Ovary (tissue), 9 donors: ENCODE measurements around the gene ANKRD2. TPM values are rescaled to one million over a fixed set of nuclear protein-coding genes. Genes with fewer than 3 reads are reported as not detected.

Experiments
- DNase-seq, 5 donors: peaks; one replicate each; pipeline ENCODE4 v3.0.0-alpha.2; 2019 to 2020
- H3K27ac ChIP-seq, 2 donors: fragments of 200-600 bp; one replicate each; pipeline versions ENCODE4 v1.5.1 to v1.8.0; 2019 to 2022
- H3K27me3 ChIP-seq: fragments of 200-600 bp; one replicate; pipeline ENCODE4 v1.8.0; 2022
- H3K36me3 ChIP-seq: fragments of 200-600 bp; sonication (generic); one replicate; pipeline ENCODE4 v1.5.1; 2019
- H3K4me1 ChIP-seq: one replicate; pipeline ENCODE4 v1.8.1; 2013; ENCODE audit warnings: mild to moderate bottlenecking, moderate library complexity; ENCODE audit not compliant: insufficient read depth
- H3K4me3 ChIP-seq: fragments of 200-600 bp; sonication (generic); one replicate; pipeline ENCODE4 v1.5.1; 2017
- H3K9me3 ChIP-seq, 2 donors: fragments of 200-600 bp in 1 of 2; sonication (generic) in 1 of 2; one replicate each; pipeline versions ENCODE4 v1.5.1 to v1.8.1; 2013 to 2019; ENCODE audit warnings: mild to moderate bottlenecking in 1 of 2, moderate library complexity in 1 of 2
- CTCF ChIP-seq, 3 donors: fragments of 450-650 bp in 2 of 3; fragments of 200-600 bp in 1 of 3; IDR thresholded peaks; one replicate each; pipeline versions ENCODE4 v1.5.1 to v1.8.0; 2016 to 2022; ENCODE audit warnings: antibody characterized with exemption in 3 of 3, mild to moderate bottlenecking in 1 of 3
- EP300 ChIP-seq: sonication (generic); formaldehyde crosslinking; IDR thresholded peaks from one replicate; pipeline ENCODE4 v1.6.1; 2017; ENCODE audit warnings: antibody characterized with exemption
- POLR2A ChIP-seq: fragments of 450-650 bp; IDR thresholded peaks from one replicate; pipeline ENCODE4 v1.6.1; 2017; ENCODE audit warnings: antibody characterized with exemption, mild to moderate bottlenecking, moderate library complexity
- WGBS, 3 donors: extraction: QIAGEN DNeasy Blood & Tissue Kit in 1 of 3; methylation state at CpG; one replicate each; pipeline versions ENCODE4 v1.1.5 to v1.1.7; 2013 to 2017; 5-methylcytosine and 5-hydroxymethylcytosine counted together
- intact Hi-C, 4 donors: fragments of 100-400 bp; cut with DNase I; formaldehyde crosslinking; loops; one replicate each; pipeline versions ENCODE4 v1.11.0 to v1.15.1; 2022 to 2023
- polyA plus RNA-seq, 2 donors: library from polyadenylated mRNA; stranded (reverse); fragments of 200-250 nt in 1 of 2; fragments of 350-450 nt in 1 of 2; fragmentation: Illumina TruSeq in 1 of 2; extraction: RNeasy Lipid Tissue Mini Kit (QIAGEN cat#74804) in 1 of 2; gene quantifications; one replicate each; pipeline ENCODE4 v1.2.3, GENCODE V29; 2013 to 2014
- total RNA-seq, 7 donors: library from RNA; depleted of rRNA in 2 of 7; stranded (reverse); fragments of >200 nt in 2 of 7; fragmentation: NEBNext Ultra II Directional in 3 of 7; extraction: Animal tissue kit (Norgen Biotek cat#: 25700) in 3 of 7; gene quantifications; one replicate each; pipeline versions ENCODE4 v1.1.0 to v1.2.4, GENCODE V29; 2016 to 2023
- donor health status: DM: no; HTN: no; CAD: no; lungs with moderate emphysema.
- donor health status: DM: no; HTN: no; CAD: no.
- donor health status: Bipolar disorder and iron deficiency.
- donor health status: DM: yes; HTN: yes; CAD: no.
- donor health status: DM: no; HTN: no; CAD: no.
- donor health status: DM: yes; HTN: yes; CAD: no.

ANKRD2 gene
- total and polyA plus RNA-seq, 9 donors: 0.11 to 0.46 (median 0.37) TPM; not detected in 4

GRCh38 chr10:97534746-97535367 lies 37.7 kb upstream of the ANKRD2 start:
- Histone ChIP-seq H3K4me3 (no peak overlapping the region), H3K4me1 (peaks cover 3% of the 10 kb centered on the region), H3K27ac (no peak overlapping the region), H3K36me3 (no peaks in the 10 kb centered on the region), H3K27me3 (no peaks in the 10 kb centered on the region), H3K9me3 (no peaks in the 10 kb centered on the region)
- TF ChIP-seq POLR2A (no peak), CTCF (IDR thresholded peaks at IDR 0.05) (no peak), EP300 (no peak)
- intact Hi-C loops: no loop called here
- WGBS, 3 donors: 78 to 84% (median 84%) methylated on average over 6 of the region's 6 CpGs
- DNase-seq: no peak

DNA sequence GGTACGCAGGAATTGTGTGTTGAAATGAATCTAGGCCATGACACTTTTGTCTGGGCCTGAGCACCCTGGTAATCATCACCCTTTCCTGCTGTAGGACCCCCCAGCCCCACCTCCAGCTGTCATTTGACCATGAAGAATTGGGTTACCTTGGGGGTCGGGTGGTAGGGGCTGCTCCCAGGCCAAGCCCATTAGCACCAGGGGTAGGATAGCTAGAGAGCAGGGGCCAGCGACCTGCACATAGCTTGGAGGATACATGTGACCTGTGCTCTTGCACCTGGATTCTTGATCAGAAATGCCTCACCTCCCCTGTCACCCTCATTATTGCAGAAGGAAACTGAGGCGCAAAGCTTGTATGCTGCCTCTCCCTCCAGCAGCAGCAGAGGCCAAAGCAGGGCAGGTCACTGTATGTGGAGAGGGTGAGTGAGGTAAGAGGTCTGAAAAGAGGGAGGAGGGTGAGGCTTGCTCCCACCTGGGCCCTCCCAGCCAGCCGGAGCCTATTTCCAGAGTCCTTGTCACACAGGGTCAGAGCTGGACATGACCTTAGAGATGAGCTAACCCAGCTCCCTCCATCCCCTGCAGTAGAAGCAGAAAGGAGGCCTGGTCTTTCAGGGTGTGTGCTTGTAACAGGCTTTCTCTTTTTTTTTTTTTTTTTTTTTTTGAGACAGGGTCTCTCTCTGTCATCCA lies 35.3 kb upstream of the ANKRD2 start:
- WGBS, 3 donors: 94% methylated on average over 5 of the region's 5 CpGs
- intact Hi-C loops: no loop called here
- Histone ChIP-seq H3K4me1 (peaks cover 11% of the 10 kb centered on the region), H3K4me3 (no peak overlapping the region), H3K27me3 (no peaks in the 10 kb centered on the region), H3K9me3 (no peaks in the 10 kb centered on the region), H3K27ac (no peak overlapping the region), H3K36me3 (no peaks in the 10 kb centered on the region)
- no peak for DNase-seq
- no peak for TF ChIP-seq CTCF (IDR thresholded peaks at IDR 0.05)
- no peak for TF ChIP-seq POLR2A

DNA sequence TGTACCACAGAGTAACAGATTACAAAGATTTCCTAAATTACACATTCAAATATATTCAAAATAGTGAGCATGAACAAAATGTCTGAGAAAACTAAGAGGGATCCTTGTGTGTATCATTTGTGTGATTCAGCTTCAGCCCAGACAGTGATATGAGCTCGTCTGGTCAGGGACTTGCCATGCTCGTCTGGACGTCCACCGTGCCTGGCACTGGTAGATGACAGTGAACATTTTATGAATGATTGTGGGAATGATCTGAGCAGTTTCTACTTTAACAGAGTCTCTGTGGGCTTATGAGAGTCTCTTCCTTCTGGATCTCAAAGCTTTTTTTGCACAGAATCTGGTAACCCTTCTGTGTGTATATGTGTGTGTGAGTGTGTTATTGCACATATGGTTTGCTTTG lies 34.2 kb upstream of the ANKRD2 start:
- TF ChIP-seq EP300: no peak
- no peak for DNase-seq
- intact Hi-C loops: no loop called here
- Histone ChIP-seq H3K27me3 (no peaks in the 10 kb centered on the region), H3K27ac (no peak overlapping the region), H3K36me3 (no peaks in the 10 kb centered on the region), H3K9me3 (no peaks in the 10 kb centered on the region), H3K4me3 (no peak overlapping the region), H3K4me1 (peaks cover 22% of the 10 kb centered on the region)
- WGBS, 3 donors: 33 to 51% (median 41%) methylated on average over 4 of the region's 4 CpGs

- no peak for TF ChIP-seq EP300
- no peak for TF ChIP-seq POLR2A
- TF ChIP-seq CTCF (IDR thresholded peaks at IDR 0.05): no peak
- Histone ChIP-seq H3K27me3 (no peaks in the 10 kb centered on the region), H3K36me3 (no peaks in the 10 kb centered on the region), H3K4me1 (peaks cover 23% of the 10 kb centered on the region), H3K27ac (no peak overlapping the region), H3K9me3 (no peaks in the 10 kb centered on the region), H3K4me3 (no peak overlapping the region)
- 93 to 96% (median 94%) methylated on average over 4 of the region's 4 CpGs for WGBS, 3 donors
- DNase-seq: no peak
- intact Hi-C loops: no loop called here
Measured at GRCh38 chr10:97538839-97539238, 33.7 kb upstream of the ANKRD2 start.
